HG02678 (cell line): ENCODE data around the gene SYP.

ENCODE experiments used
- ATAC-seq: cut with Tn5 transposase; IDR thresholded peaks from one replicate; pipeline ENCODE4 v1.9.1; 2021; ENCODE audit warnings: mild to moderate bottlenecking, moderate library complexity; ENCODE audit not compliant: unreplicated experiment

The SYP gene

GRCh38 chrX:49199906-49200771 is at the start of gene SYP:
Gene SYP, minus strand, starts transcription at chrX:49200193. Its CDS starts 7 bp downstream, at chrX:49200186.
- ATAC-seq = peak; percentile 97

- no peak for ATAC-seq
These were observed 49.6 kb upstream of the SYP start for GRCh38 chrX:49249616-49250015.

GRCh38 chrX:49249071-49249470 is 49.1 kb upstream of the SYP start:
- no peak for ATAC-seq

- ATAC-seq = no peak
These were observed 48.2 kb upstream of the SYP start for GRCh38 chrX:49247916-49248811.

GRCh38 chrX:49247346-49247745 is 47.4 kb upstream of the SYP start:
- no peak for ATAC-seq

- no peak for ATAC-seq
These were observed 46.5 kb upstream of the SYP start for GRCh38 chrX:49246541-49246940.

GRCh38 chrX:49244207-49244606 is 44.2 kb upstream of the SYP start:
- no peak for ATAC-seq

- ATAC-seq = no peak
These were observed 43.2 kb upstream of the SYP start for GRCh38 chrX:49243166-49243565.

- no peak for ATAC-seq
These were observed 42.6 kb upstream of the SYP start for GRCh38 chrX:49242545-49243066.

GRCh38 chrX:49238735-49239134 is 38.7 kb upstream of the SYP start:
- no peak for ATAC-seq

GRCh38 chrX:49237060-49237459 is 37.1 kb upstream of the SYP start:
- no peak for ATAC-seq

- no peak for ATAC-seq
These were observed 34.0 kb upstream of the SYP start for GRCh38 chrX:49233887-49234555.

- ATAC-seq = no peak
These were observed 33.2 kb upstream of the SYP start, which contains the start of gene CACNA1F for GRCh38 chrX:49233176-49233575. Gene CACNA1F, minus strand, starts transcription at chrX:49233340. Its CDS starts 31 bp downstream, at chrX:49233309.

- no peak for ATAC-seq
These were observed 32.5 kb upstream of the SYP start for GRCh38 chrX:49232525-49232924.

GRCh38 chrX:49231333-49232000 is 31.5 kb upstream of the SYP start:
- no peak for ATAC-seq

- peak; percentile 60 for ATAC-seq
These were observed 30.7 kb upstream of the SYP start for GRCh38 chrX:49230500-49231232.

GRCh38 chrX:49228185-49228584 is 28.2 kb upstream of the SYP start:
- ATAC-seq = no peak

- no peak for ATAC-seq
These were observed 27.7 kb upstream of the SYP start for GRCh38 chrX:49227726-49228125.

- ATAC-seq = no peak
These were observed 27.0 kb upstream of the SYP start for GRCh38 chrX:49226946-49227345.

GRCh38 chrX:49225858-49226257 is 25.9 kb upstream of the SYP start:
- no peak for ATAC-seq
